Spinal cord (tissue), 10 donors: ENCODE results near the gene INO80E. TPM values are rescaled to one million over a fixed set of nuclear protein-coding genes. Genes with fewer than 3 reads are reported as not detected.

Source experiments
- DNase-seq, 6 donors: peaks; one replicate each; pipeline versions ENCODE4 v3.0.0 to v3.0.0-alpha.2; 2013 to 2015; ENCODE audit warnings: low spot score in 6 of 6, low read depth in 4 of 6
- H3K27ac ChIP-seq: one replicate; pipeline ENCODE4 v1.5.1; 2013; ENCODE audit warnings: low read depth, low read length, control low read depth
- H3K27me3 ChIP-seq: one replicate; pipeline ENCODE4 v1.6.1; 2013; ENCODE audit warnings: low read length; ENCODE audit not compliant: control insufficient read depth, insufficient read depth
- H3K36me3 ChIP-seq: one replicate; pipeline ENCODE4 v1.6.1; 2013; ENCODE audit warnings: low read length; ENCODE audit not compliant: control insufficient read depth, insufficient read depth
- H3K4me1 ChIP-seq: one replicate; pipeline ENCODE4 v1.6.1; 2013; ENCODE audit warnings: low read length; ENCODE audit not compliant: control insufficient read depth, insufficient read depth
- H3K4me3 ChIP-seq: one replicate; pipeline ENCODE4 v1.5.1; 2013; ENCODE audit warnings: low read depth, low read length, control low read depth
- H3K9me3 ChIP-seq: one replicate; pipeline ENCODE4 v1.6.1; 2013; ENCODE audit warnings: low read length; ENCODE audit not compliant: control insufficient read depth, insufficient read depth
- WGBS: methylation state at CpG from one replicate; pipeline ENCODE4 v1.1.5; 2013; ENCODE audit warnings: missing lambda C conversion rate; ENCODE audit not compliant: insufficient coverage; 5-methylcytosine and 5-hydroxymethylcytosine counted together
- polyA plus RNA-seq, 2 donors: library from polyadenylated mRNA; unstranded; fragments of 120-200 nt; gene quantifications; one replicate each; pipeline ENCODE4 v1.2.1, GENCODE V29; 2013; ENCODE audit not compliant: insufficient read length in 2 of 2
- total RNA-seq, 2 donors: library from RNA; depleted of rRNA in 1 of 2; stranded (reverse); fragments of 120-200 nt in 1 of 2; fragments of >200 nt in 1 of 2; gene quantifications; one replicate each; pipeline versions ENCODE4 v1.2.3 to v1.2.4, GENCODE V29; 2013 to 2014
- donor health status: healthy.

The INO80E gene
- total and polyA plus RNA-seq, 4 donors: 24.9 to 70.9 (median 58.5) TPM

DNA sequence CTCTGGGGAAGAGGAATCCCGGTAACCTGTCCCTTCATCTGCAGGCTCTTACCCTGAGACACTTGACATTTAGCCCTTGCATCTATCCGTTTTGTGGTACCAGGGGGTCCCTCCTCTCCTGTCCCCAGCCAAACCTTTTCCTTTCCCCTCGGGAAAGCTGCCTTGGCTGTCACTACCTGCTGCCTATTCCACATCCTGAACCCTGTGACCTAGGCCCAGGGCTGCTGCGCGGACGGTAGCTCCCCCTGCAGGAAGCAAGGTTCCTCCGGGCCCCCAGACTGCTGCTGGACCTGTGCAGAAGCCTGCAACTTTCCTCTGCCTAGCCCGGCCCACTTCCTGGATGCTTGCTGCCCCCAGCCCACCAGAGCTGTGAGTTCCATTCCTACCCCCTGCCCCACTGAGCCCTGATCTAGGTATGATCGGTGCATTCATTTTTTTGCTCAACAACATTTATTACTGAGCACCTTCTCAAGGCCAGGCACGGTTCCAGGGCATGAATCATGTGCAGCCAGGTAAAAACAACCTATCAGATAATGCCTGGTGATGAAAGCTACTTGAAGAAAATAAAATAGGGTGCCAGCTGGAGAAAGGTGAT, 59.0 kb downstream of the INO80E start:
- DNase-seq: no peak

More for the DNA sequence above, 59.0 kb downstream of the INO80E start:
- Histone ChIP-seq H3K4me1 (peaks cover 39% of the 10 kb centered on the region), H3K27me3 (no peaks in the 10 kb centered on the region), H3K36me3 (peaks cover 25% of the 10 kb centered on the region), H3K9me3 (no peaks in the 10 kb centered on the region), H3K27ac (no peak overlapping the region), H3K4me3 (no peak overlapping the region)
- 27% methylated on average over 9 of the region's 10 CpGs for WGBS

Other genes with a start within 250 kb of the INO80E start
- not detected for gene ZG16, start 218.0 kb upstream of the INO80E start, total RNA-seq
- under 1 TPM in 1 of 2 donors, not detected in 1; 0.05 TPM for gene ZG16, start 218.0 kb upstream of the INO80E start, polyA plus RNA-seq
- gene KIF22, start 205.5 kb upstream of the INO80E start, total RNA-seq: 10 to 100 TPM; 30.2 to 44.0 TPM
- gene KIF22, start 205.5 kb upstream of the INO80E start, polyA plus RNA-seq: 10 to 100 TPM; 55.0 to 56.4 TPM
- 100 to 1,000 TPM; 139 to 199 TPM for gene MAZ, start 189.7 kb upstream of the INO80E start, total RNA-seq
- 100 to 1,000 TPM; 519 to 532 TPM for gene MAZ, start 189.7 kb upstream of the INO80E start, polyA plus RNA-seq
- 10 to 100 TPM; 24.4 to 25.6 TPM for gene PRRT2, start 184.0 kb upstream of the INO80E start, total RNA-seq
- 100 to 1,000 TPM; 226 to 244 TPM for gene PRRT2, start 184.0 kb upstream of the INO80E start, polyA plus RNA-seq
- gene PAGR1, start 180.1 kb upstream of the INO80E start, total RNA-seq: 10 to 100 TPM in 1 of 2 donors, 1 to 10 TPM in 1; 8.2 to 48.5 TPM
- gene PAGR1, start 180.1 kb upstream of the INO80E start, polyA plus RNA-seq: 10 to 100 TPM; 53.5 to 65.5 TPM
- gene MVP, start 175.8 kb upstream of the INO80E start, total RNA-seq: 10 to 100 TPM; 20.3 to 35.8 TPM
- 10 to 100 TPM; 11.8 to 14.9 TPM for gene MVP, start 175.8 kb upstream of the INO80E start, polyA plus RNA-seq
- gene CDIPT, start 133.0 kb upstream of the INO80E start, total RNA-seq: 10 to 100 TPM; 51.3 to 78.6 TPM
- gene CDIPT, start 133.0 kb upstream of the INO80E start, polyA plus RNA-seq: 100 to 1,000 TPM; 103 to 121 TPM
- 10 to 100 TPM; 32.7 to 66.3 TPM for gene SEZ6L2, start 96.7 kb upstream of the INO80E start, total RNA-seq
- 100 to 1,000 TPM; 138 to 155 TPM for gene SEZ6L2, start 96.7 kb upstream of the INO80E start, polyA plus RNA-seq
- 10 to 100 TPM in 1 of 2 donors, 1 to 10 TPM in 1; 4.2 to 15.1 TPM for gene ASPHD1, start 95.8 kb upstream of the INO80E start, total RNA-seq
- gene ASPHD1, start 95.8 kb upstream of the INO80E start, polyA plus RNA-seq: 10 to 100 TPM; 49.8 to 52.7 TPM
- 10 to 100 TPM; 11.0 to 15.4 TPM for gene KCTD13, start 70.0 kb upstream of the INO80E start, total RNA-seq
- gene KCTD13, start 70.0 kb upstream of the INO80E start, polyA plus RNA-seq: 10 to 100 TPM; 64.2 to 79.2 TPM
- gene TMEM219, start 34.2 kb upstream of the INO80E start, total RNA-seq: 10 to 100 TPM; 32.5 to 83.1 TPM
- gene TMEM219, start 34.2 kb upstream of the INO80E start, polyA plus RNA-seq: 10 to 100 TPM; 83.5 to 91.4 TPM
- gene TAOK2, start 22.4 kb upstream of the INO80E start, total RNA-seq: 10 to 100 TPM; 42.2 to 52.3 TPM
- gene TAOK2, start 22.4 kb upstream of the INO80E start, polyA plus RNA-seq: 10 to 100 TPM; 80.6 to 87.1 TPM
- 10 to 100 TPM; 12.2 to 13.7 TPM for gene HIRIP3, start 624 bp upstream of the INO80E start, total RNA-seq
- gene HIRIP3, start 624 bp upstream of the INO80E start, polyA plus RNA-seq: 10 to 100 TPM; 26.2 to 28.8 TPM
- 10 to 100 TPM in 1 of 2 donors, 1 to 10 TPM in 1; 7.6 to 14.8 TPM for gene DOC2A, start 14.8 kb downstream of the INO80E start, total RNA-seq
- 10 to 100 TPM; 60.4 to 61.6 TPM for gene DOC2A, start 14.8 kb downstream of the INO80E start, polyA plus RNA-seq
- not detected for gene C16orf92, start 27.0 kb downstream of the INO80E start, total RNA-seq
- 1 to 10 TPM in 1 of 2 donors, under 1 TPM in 1; 0.76 to 2.0 TPM for gene C16orf92, start 27.0 kb downstream of the INO80E start, polyA plus RNA-seq
- gene TLCD3B, start 35.0 kb downstream of the INO80E start, total RNA-seq: 10 to 100 TPM; 10.2 to 19.2 TPM
- gene TLCD3B, start 35.0 kb downstream of the INO80E start, polyA plus RNA-seq: 100 to 1,000 TPM; 119 to 136 TPM
- 100 to 1,000 TPM; 264 to 594 TPM for gene ALDOA, start 69.5 kb downstream of the INO80E start, total RNA-seq
- 100 to 1,000 TPM; 832 to 849 TPM for gene ALDOA, start 69.5 kb downstream of the INO80E start, polyA plus RNA-seq
- gene PPP4C, start 79.8 kb downstream of the INO80E start, total RNA-seq: 10 to 100 TPM; 51.6 to 59.6 TPM
- gene PPP4C, start 79.8 kb downstream of the INO80E start, polyA plus RNA-seq: 100 to 1,000 TPM in 1 of 2 donors, 10 to 100 TPM in 1; 96.0 to 104 TPM
- under 1 TPM; 0.20 to 0.99 TPM for gene TBX6, start 95.7 kb downstream of the INO80E start, total RNA-seq
- 1 to 10 TPM; 1.0 to 2.7 TPM for gene TBX6, start 95.7 kb downstream of the INO80E start, polyA plus RNA-seq
- gene YPEL3, start 100.0 kb downstream of the INO80E start, total RNA-seq: 10 to 100 TPM; 30.6 to 40.9 TPM
- 100 to 1,000 TPM; 131 to 142 TPM for gene YPEL3, start 100.0 kb downstream of the INO80E start, polyA plus RNA-seq
- gene GDPD3, start 117.3 kb downstream of the INO80E start, total RNA-seq: 1 to 10 TPM; 1.2 to 4.8 TPM
- gene GDPD3, start 117.3 kb downstream of the INO80E start, polyA plus RNA-seq: 10 to 100 TPM in 1 of 2 donors, 1 to 10 TPM in 1; 6.8 to 10.9 TPM
- 10 to 100 TPM; 25.0 to 42.2 TPM for gene MAPK3, start 127.0 kb downstream of the INO80E start, total RNA-seq
- gene MAPK3, start 127.0 kb downstream of the INO80E start, polyA plus RNA-seq: 100 to 1,000 TPM; 136 to 144 TPM
- 10 to 100 TPM; 13.8 to 25.8 TPM for gene CORO1A, start 187.4 kb downstream of the INO80E start, total RNA-seq
- gene CORO1A, start 187.4 kb downstream of the INO80E start, polyA plus RNA-seq: 10 to 100 TPM; 44.8 to 50.6 TPM
- gene BOLA2B, start 197.4 kb downstream of the INO80E start, total RNA-seq: 100 to 1,000 TPM in 1 of 2 donors, 10 to 100 TPM in 1; 10.1 to 102 TPM
- 10 to 100 TPM; 37.8 to 45.9 TPM for gene BOLA2B, start 197.4 kb downstream of the INO80E start, polyA plus RNA-seq
- gene SLX1A, start 197.6 kb downstream of the INO80E start, total RNA-seq: 10 to 100 TPM in 1 of 2 donors, 1 to 10 TPM in 1; 4.5 to 24.0 TPM
- gene SLX1A, start 197.6 kb downstream of the INO80E start, polyA plus RNA-seq: 10 to 100 TPM; 32.5 to 47.2 TPM
- 10 to 100 TPM in 1 of 2 donors, 1 to 10 TPM in 1; 1.5 to 17.4 TPM for gene SULT1A3, start 203.0 kb downstream of the INO80E start, total RNA-seq
- gene SULT1A3, start 203.0 kb downstream of the INO80E start, polyA plus RNA-seq: 10 to 100 TPM; 16.9 to 21.3 TPM